Keratinocyte (primary cell): Measurements from ENCODE around the gene GPRIN2. TPM values are rescaled to one million over a fixed set of nuclear protein-coding genes. Genes with fewer than 3 reads are reported as not detected.
A peak's percentile ranks its signal among the peaks of the same experiment; 100 is the strongest.

Experiments
- DNase-seq: peaks from one replicate; pipeline ENCODE4 v3.0.0-alpha.2; 2011; ENCODE audit warnings: low read depth, missing footprints, low spot score
- FAIRE-seq: peaks from 2 replicates; lab custom pipeline; 2011; peaks lifted over from hg19 to GRCh38; lab: Jason Lieb, UNC
- H2AFZ ChIP-seq: 2 replicates; pipeline ENCODE4 v1.6.0; 2012; ENCODE audit warnings: low read length, control low read depth, inconsistent platforms; ENCODE audit not compliant: control insufficient read depth
- H3K27ac ChIP-seq: 2 replicates; pipeline ENCODE4 v1.5.1; 2011; ENCODE audit warnings: low read length; ENCODE audit not compliant: control insufficient read depth, insufficient read depth
- H3K27me3 ChIP-seq: 3 replicates; pipeline ENCODE4 v1.6.0; 2011; ENCODE audit warnings: low read length; ENCODE audit not compliant: control insufficient read depth, insufficient read depth; ENCODE audit errors: extremely low read depth
- H3K36me3 ChIP-seq, 2 experiments: 2 replicates in 1 of 2; 3 replicates in 1 of 2; pipeline ENCODE4 v1.5.1; 2011; ENCODE audit warnings: low read length in 2 of 2, mild to moderate bottlenecking in 1 of 2; ENCODE audit not compliant: control insufficient read depth in 2 of 2, insufficient read depth in 2 of 2; ENCODE audit errors: extremely low read depth in 1 of 2
- H3K4me1 ChIP-seq: 3 replicates; pipeline ENCODE4 v1.5.1; 2011; ENCODE audit warnings: low read length; ENCODE audit not compliant: control insufficient read depth, insufficient read depth; ENCODE audit errors: extremely low read depth
- H3K4me2 ChIP-seq: 3 replicates; pipeline ENCODE4 v1.6.0; 2011; ENCODE audit warnings: low read depth, low read length; ENCODE audit not compliant: control insufficient read depth, insufficient read depth; ENCODE audit errors: extremely low read depth
- H3K4me3 ChIP-seq, 3 experiments: fragments of 200-600 bp in 1 of 3; sonication (generic) in 1 of 3; 2 replicates in 2 of 3; 3 replicates in 1 of 3; pipeline ENCODE4 v1.5.1; 2011 to 2016; ENCODE audit warnings: low read length in 3 of 3, mild to moderate bottlenecking in 3 of 3, control low read depth in 2 of 3, inconsistent platforms in 1 of 3, low read depth in 1 of 3, mixed read lengths in 1 of 3, mixed run types in 1 of 3, moderate library complexity in 1 of 3; ENCODE audit not compliant: control insufficient read depth in 2 of 3, insufficient read depth in 2 of 3; ENCODE audit errors: extremely low read depth in 1 of 3
- H3K79me2 ChIP-seq: 2 replicates; pipeline ENCODE4 v1.6.0; 2012; ENCODE audit warnings: low read length; ENCODE audit not compliant: control insufficient read depth, insufficient read depth
- H3K9ac ChIP-seq: 3 replicates; pipeline ENCODE4 v1.6.0; 2011; ENCODE audit warnings: low read length; ENCODE audit not compliant: control insufficient read depth, insufficient read depth; ENCODE audit errors: extremely low read depth
- H3K9me1 ChIP-seq: 3 replicates; pipeline ENCODE4 v1.6.0; 2011; ENCODE audit warnings: low read length; ENCODE audit not compliant: control insufficient read depth, insufficient read depth; ENCODE audit errors: extremely low read depth
- H3K9me3 ChIP-seq: 2 replicates; pipeline ENCODE4 v1.5.1; 2012; ENCODE audit warnings: low read depth, low read length; ENCODE audit not compliant: control insufficient read depth
- H4K20me1 ChIP-seq: 3 replicates; pipeline ENCODE4 v1.6.0; 2011; ENCODE audit warnings: low read length; ENCODE audit not compliant: control insufficient read depth, insufficient read depth; ENCODE audit errors: extremely low read depth
- EZH2 ChIP-seq: IDR thresholded peaks from one replicate; pipeline ENCODE4 v1.6.1; 2012; ENCODE audit warnings: inconsistent platforms, mild to moderate bottlenecking, low read length, moderate library complexity
- dilution Hi-C: fragments of 300-500 bp; cut with MboI; formaldehyde crosslinking; loops from one replicate; pipeline ENCODE4 v1.7.0; 2020; ENCODE audit warnings: low sequenced_read_pairs; ENCODE audit not compliant: extremely low pct_ligation_motif_present
- polyA plus RNA-seq, 5 experiments: library from polyadenylated mRNA; depleted of rRNA in 3 of 5; stranded (reverse) in 3 of 5; stranded (forward) in 1 of 5; unstranded in 1 of 5; fragments of >200 nt; gene quantifications; 1 replicate in 1 of 5; 2 replicates in 3 of 5; 3 replicates in 1 of 5; pipeline versions ENCODE4 v1.2.1 to v1.2.3, GENCODE V29; 2011 to 2012; ENCODE audit warnings: missing spikeins in 2 of 5, low read depth in 1 of 5, low replicate concordance in 1 of 5
- TF ChIP-seq, protein P1 (sequence below), 3 experiments: IDR thresholded peaks in 1 of 3; conservative IDR thresholded peaks in 1 of 3; optimal IDR thresholded peaks in 1 of 3; 2 replicates in 2 of 3; 3 replicates in 1 of 3; pipeline versions ENCODE3 to v1.5.1; 2011; ENCODE audit warnings: low read length in 3 of 3, mild to moderate bottlenecking in 3 of 3, moderate library complexity in 2 of 3, control low read depth in 1 of 3, inconsistent platforms in 1 of 3; ENCODE audit not compliant: insufficient read depth in 2 of 3; ENCODE audit errors: extremely low read depth in 1 of 3

The GPRIN2 gene
- polyA plus RNA-seq, 1 donor (not counting 4 experiments of a cell fraction or from before 2014, with no cell fraction given), result 0.08 TPM

DNA sequence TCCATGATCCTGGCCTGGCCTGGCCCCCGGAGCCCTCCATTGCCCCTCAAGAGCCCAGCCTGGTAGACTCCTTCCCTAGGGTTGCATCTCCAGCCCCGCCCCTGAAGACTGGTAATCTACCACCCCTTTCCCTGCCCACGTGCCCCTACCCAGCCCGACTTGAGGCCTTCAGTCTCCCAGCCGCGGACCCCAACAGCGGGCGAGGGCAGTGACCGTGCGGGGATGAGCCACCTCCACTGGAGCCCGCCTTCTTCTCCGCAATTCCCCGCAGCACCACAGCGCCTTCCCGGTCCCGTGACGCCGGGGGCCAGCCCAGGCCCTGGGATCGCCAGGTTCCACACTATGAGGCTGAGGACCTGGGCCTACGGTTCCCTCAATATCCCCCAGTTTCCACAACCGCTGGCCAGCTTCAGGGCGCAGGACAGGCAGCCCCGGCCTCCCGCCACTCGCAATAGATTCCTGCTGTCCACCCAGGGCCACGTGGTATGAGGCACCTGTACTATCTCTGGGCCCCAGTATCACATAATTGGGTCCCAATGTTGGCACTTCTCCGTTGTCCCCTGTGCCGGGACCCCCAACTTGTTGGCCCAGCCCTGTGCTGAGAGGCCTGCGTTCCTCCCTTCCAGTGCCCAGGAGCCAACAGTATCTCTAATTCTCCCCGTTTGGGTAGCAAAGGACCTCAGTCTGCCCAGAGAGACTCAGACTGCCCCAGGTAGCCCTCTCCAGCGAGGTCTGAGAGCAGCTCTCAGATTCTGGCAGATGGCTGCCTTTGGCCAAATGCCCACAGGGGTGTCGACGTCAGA is 1.1 kb upstream of the GPRIN2 start:
- no peak overlapping the region for H3K4me2 ChIP-seq
- no peak overlapping the region for H3K27ac ChIP-seq
- no peak overlapping the region for H2AFZ ChIP-seq
- dilution Hi-C loops, result no loop called here
- FAIRE-seq (no peak), DNase-seq (no peak)
- TF ChIP-seq, protein P1, sequence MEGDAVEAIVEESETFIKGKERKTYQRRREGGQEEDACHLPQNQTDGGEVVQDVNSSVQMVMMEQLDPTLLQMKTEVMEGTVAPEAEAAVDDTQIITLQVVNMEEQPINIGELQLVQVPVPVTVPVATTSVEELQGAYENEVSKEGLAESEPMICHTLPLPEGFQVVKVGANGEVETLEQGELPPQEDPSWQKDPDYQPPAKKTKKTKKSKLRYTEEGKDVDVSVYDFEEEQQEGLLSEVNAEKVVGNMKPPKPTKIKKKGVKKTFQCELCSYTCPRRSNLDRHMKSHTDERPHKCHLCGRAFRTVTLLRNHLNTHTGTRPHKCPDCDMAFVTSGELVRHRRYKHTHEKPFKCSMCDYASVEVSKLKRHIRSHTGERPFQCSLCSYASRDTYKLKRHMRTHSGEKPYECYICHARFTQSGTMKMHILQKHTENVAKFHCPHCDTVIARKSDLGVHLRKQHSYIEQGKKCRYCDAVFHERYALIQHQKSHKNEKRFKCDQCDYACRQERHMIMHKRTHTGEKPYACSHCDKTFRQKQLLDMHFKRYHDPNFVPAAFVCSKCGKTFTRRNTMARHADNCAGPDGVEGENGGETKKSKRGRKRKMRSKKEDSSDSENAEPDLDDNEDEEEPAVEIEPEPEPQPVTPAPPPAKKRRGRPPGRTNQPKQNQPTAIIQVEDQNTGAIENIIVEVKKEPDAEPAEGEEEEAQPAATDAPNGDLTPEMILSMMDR (optimal IDR thresholded peaks at IDR 0.05 in 1 of 3, IDR thresholded peaks at IDR 0.05 in 1 of 3, conservative IDR thresholded peaks at IDR 0.05 in 1 of 3; ENCODE audit: extremely low read depth in 1 of 3, insufficient read depth in 2 of 3, low read length in 3 of 3), result no peak
- no peak for TF ChIP-seq EZH2
- H3K9me1 ChIP-seq, result no peaks in the 10 kb centered on the region
- H3K9me3 ChIP-seq, result no peaks in the 10 kb centered on the region
- H4K20me1 ChIP-seq, result peaks cover 4% of the 10 kb centered on the region
- no peak overlapping the region for H3K9ac ChIP-seq
- no peaks in the 10 kb centered on the region for H3K36me3 ChIP-seq
- peaks cover 78% of the 10 kb centered on the region for H3K27me3 ChIP-seq
- H3K4me1 ChIP-seq, result peaks cover 4% of the 10 kb centered on the region
- no peaks in the 10 kb centered on the region for H3K79me2 ChIP-seq
- no peak overlapping the region for H3K4me3 ChIP-seq

DNA sequence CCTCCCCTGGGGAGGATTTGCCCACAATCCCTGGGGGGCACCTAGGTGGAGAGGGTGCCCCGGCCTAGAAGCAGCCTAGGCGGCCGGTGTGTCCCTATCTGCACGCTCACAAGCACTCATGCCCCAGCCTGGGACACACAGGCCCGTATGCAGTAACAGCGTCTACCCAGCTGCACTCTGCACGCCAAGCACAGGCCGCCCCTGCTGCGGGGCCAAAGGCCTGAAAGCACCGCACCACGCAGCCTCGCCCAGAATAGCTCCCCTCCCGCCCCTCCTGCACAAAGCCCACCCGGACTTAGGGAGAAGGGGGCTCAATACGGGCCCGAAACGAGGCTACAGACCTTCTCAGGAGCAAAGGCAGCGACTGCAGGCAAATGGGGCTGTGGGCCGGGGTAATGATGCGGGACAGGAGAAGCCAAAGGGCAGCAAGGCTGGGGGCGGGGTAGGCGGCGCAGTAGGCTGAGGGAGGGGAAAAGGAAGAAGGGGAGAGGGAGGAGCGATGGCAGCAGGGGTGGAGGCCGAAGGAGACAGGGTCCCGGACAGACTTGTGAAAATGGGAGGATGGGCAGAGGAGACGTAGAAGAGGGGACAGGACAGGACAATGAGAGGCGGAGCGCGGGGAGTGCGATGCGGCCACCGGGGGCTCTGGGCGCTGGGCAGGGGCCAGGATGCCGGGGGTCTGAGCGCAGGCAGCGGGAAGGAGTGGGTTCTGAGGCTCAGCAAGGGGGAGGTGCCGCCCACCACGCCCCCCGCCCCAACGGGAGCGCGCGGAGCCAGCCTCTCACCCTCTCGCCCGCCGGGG is 544 bp downstream of the GPRIN2 start:
- Histone ChIP-seq H2AFZ (peak overlapping the region; percentile 47), H3K27me3 (peaks cover 87% of the 10 kb centered on the region)
- dilution Hi-C loops, result no loop called here

More for the DNA sequence above, 544 bp downstream of the GPRIN2 start:
- Histone ChIP-seq H3K36me3 (no peaks in the 10 kb centered on the region), H3K9me1 (no peaks in the 10 kb centered on the region), H3K9me3 (no peaks in the 10 kb centered on the region), H3K4me2 (peak overlapping the region; percentile 72), H3K27ac (no peak overlapping the region), H3K4me3 (peak overlapping the region; percentile 38 to 48 (median 47)), H3K9ac (no peak overlapping the region), H4K20me1 (peaks cover 4% of the 10 kb centered on the region), H3K4me1 (peaks cover 4% of the 10 kb centered on the region), H3K79me2 (no peaks in the 10 kb centered on the region)
- DNase-seq (no peak), FAIRE-seq (no peak)
- TF ChIP-seq EZH2, result peak; percentile 94
- TF ChIP-seq, protein P1 (optimal IDR thresholded peaks at IDR 0.05 in 1 of 3, IDR thresholded peaks at IDR 0.05 in 1 of 3, conservative IDR thresholded peaks at IDR 0.05 in 1 of 3; ENCODE audit: extremely low read depth in 1 of 3, insufficient read depth in 2 of 3, low read length in 3 of 3), result no peak
